GM18867 (cell line): ENCODE results near the gene MAPKBP1.

ENCODE experiments used
- ATAC-seq: cut with Tn5 transposase; IDR thresholded peaks from one replicate; pipeline ENCODE4 v1.9.1; 2021; ENCODE audit warnings: mild to moderate bottlenecking, moderate library complexity; ENCODE audit not compliant: unreplicated experiment

Gene MAPKBP1

DNA sequence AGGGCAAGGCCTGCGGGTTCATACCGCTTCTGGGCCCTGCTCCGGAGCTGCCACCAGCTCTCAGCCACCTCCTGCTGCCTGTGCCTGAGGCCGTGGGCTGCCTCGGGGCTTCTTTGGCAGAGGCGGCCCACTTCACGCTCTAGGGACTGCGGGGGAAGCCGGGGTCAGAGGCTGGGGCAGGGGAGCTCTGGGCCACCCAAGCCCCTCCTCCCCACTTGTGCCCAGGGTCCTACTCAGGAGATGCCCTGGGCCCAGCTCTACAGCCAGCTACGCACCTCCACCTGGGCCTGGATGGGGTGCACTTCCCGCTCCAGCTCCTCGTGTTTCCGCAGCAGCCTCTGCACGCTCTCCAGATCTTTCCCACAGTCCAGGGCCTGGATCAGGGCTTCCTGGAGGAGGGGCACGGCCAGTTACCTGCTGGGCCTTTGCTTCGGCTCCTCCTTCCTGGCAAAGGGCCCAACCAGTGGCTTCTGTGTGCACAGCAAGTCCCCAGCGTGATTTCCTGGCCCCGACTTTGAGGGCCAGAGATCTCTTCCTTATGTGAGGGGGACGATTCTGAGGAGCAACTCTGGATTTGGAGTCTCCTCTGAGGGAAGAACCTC, 88.3 kb downstream of the MAPKBP1 start:
- no peak for ATAC-seq

DNA sequence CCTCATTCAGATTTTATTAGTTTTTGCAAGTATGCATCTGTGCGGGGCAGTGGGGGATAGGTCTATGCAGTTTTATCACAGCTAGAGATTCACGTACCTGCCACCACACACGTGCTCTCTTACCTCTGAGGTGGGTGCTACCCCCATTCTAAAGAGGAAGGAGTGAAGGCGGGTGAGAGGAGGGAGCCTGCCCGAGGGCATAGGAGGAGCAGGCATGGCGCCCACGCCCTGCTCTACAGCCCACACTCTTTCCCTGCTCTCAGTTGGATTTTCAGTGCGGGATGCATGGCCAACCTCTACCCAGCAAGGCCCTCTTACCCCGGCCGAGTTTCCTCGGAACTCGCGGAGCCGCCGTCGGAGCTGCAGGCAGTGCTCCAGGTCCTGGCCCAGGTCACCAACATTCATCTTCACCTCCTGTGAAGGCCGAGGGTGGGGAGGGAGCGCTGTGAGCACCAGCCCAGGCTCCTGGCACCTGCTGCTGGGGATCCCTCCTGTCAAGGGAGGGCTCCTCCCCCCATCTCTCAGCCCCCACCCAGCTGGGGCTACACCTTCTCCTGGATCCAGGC, 91.3 kb downstream of the MAPKBP1 start:
- ATAC-seq: no peak

GRCh38 chr15:41866263-41866703, 92.0 kb downstream of the MAPKBP1 start:
- ATAC-seq: no peak

DNA sequence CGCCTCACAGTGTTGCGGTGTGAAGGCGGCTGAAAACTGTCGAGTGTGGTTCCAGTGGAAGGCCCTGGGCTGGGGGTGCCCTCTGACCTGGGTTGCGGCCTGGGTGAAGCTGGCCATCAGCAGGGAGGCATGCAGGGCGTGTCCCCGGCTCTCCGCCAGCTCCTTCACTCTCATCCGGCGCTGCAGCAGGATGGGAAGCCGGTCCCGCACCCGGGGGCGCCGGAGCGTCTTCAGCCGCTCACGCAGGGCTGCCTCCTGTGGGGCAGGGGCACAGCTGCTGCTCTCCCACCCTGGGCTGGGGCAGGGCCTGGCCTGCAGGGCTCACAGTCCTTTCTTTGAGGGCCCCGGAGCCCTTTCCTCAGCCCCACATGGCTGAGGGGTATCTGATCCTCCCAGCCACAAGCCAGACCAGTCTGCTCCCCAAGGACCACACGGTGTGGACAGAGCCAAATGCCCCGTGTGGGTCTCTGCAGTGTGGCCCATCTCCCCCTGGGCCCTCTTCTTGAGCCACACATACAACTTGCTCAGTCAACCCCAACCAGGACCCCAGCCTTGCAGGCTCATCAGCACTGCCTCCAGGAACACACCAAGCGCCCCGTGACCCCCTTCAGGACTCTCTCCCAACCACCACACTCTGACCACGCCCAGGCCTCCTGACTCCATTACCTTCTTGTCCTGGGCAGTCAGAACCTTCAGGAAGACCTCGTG, 92.7 kb downstream of the MAPKBP1 start:
- ATAC-seq: no peak

DNA sequence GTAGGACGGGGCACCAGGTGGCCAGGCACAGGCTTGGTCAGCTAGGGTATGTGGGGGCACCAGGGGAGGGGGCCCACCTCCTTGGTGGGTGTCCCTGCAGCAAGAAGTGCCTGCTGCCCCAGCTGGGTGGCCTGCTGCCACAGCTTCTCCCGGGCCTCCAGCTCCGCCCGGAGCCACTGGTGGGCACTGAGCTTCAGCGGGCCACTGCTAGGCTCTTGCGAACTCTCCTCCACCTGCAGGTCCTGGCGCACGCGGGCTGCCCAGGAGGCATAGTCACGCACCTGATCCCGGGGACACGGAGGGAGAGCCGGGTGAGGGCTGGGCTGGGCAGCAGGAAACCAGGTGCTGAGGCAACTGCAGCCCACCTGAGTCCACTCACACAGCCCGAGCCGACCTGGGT, 94.0 kb downstream of the MAPKBP1 start:
- no peak for ATAC-seq

GRCh38 chr15:41869770-41870688, 95.7 kb downstream of the MAPKBP1 start:
- ATAC-seq: no peak

DNA sequence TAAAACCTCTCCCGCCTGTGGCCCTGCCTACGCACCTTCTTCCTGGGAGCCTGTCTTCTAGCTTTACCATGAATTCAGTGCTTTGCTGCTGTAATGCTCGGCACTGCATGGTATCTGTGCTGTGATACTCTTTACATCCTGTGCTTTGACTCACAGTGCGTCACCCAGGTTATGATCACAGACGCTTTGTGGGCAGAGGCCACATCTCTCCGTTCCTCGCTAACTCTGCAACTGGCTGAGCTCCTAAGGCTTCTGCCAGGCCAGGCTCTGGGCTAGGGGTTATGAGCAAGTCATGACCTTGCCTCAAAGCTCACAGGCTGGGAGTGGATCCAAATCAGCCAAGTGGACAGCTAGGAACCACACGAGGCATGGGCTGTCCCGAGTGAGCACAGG, 96.4 kb downstream of the MAPKBP1 start:
- ATAC-seq: no peak

DNA sequence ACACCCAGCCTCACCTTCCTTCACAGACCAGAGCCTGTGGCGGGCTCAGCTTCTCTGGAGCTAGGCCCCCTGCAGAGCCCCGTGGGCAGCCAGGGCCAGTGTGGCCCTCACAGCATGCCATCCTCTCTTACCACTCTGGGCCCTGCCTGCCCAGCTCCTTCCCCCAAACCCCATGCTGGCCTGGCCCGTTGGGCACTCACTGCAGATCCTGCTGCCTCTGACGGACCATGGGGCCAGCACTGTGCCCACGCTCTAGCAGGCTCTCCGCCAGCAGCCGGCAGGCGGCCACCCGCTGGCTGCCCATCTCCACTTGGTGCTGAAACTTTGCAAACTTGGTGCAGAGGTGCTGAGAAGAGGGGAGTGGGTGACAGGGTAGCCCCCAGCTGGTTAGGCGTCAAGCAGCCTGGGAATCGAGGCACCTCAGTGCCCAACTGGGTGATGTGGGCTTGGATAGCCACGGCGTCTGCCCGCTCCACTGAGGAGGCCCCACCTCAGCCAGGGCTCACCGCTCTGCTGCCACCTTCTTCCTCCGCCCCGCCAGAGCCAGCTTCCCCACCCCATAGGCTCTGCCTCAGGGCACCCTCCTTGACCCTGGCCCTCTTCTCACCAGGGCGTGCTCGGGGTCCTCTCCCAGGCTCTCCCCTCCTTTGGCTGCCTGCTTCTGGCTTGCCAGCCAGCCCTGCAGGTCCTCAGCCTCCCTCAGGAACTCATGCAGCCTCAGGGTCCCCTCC, 97.1 kb downstream of the MAPKBP1 start:
- no peak for ATAC-seq

DNA sequence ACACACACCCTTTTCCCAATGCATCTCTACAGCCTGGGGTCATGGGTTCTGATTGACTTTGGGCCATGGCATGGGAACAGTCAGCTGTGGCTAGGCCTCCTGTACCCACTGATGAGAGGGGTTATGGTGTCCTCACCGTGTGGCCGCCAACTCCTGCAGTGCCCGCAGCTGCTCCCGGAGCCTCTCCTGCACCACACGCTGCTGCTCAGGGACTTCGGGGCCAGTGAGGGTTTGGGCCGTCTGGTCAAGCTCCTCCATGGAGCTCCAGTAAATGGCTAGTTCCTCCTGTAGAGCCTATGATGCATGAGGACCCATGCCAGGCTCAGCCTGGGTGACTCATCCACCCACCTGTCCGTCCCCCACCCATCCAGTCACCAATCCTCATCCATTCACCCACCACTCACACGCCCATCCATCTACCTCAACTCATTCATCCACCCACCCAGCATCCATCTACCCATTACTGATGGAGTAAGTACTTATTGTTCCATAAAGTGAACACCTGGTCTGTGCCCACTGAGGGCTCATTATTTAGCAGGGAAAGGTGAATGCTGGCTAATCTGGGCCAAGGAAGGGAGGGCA, 98.0 kb downstream of the MAPKBP1 start:
- ATAC-seq: no peak

GRCh38 chr15:41873711-41874110, 99.4 kb downstream of the MAPKBP1 start:
- no peak for ATAC-seq

- ATAC-seq: no peak
Measured at GRCh38 chr15:41874736-41875135, 100.5 kb downstream of the MAPKBP1 start.

DNA sequence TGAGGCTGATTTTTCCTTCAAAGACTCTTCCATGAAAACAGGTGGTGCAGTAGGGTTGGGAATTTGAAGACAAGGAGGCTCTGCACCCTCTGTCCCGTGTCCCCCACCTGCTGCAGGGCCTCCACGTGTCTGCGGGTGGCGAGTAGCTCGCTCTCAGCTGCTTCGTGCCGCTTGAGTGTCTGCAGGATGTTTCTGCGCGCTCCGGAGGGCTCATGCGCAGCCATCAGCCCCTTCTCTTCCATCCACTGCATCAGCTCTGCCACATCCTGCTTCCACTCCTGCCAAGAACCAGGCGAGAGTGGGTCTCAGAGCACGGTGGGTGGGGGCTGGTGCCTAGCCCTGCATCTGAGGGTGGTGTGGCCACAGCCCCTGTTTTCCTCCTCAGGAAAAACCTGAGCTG, 101.7 kb downstream of the MAPKBP1 start:
- no peak for ATAC-seq

GRCh38 chr15:41876689-41877088, 102.4 kb downstream of the MAPKBP1 start:
- ATAC-seq: no peak
